HG02759 (cell line): ENCODE data around the gene CYP4A22.
"Not testable (repeated sequence)": the region's sequence is repeated elsewhere in the genome, so short reads cannot be mapped to it uniquely, and the experiment has no call there.

Experiments
- ATAC-seq: cut with Tn5 transposase; IDR thresholded peaks from one replicate; pipeline ENCODE4 v1.9.1; 2021; ENCODE audit warnings: mild to moderate bottlenecking, moderate library complexity; ENCODE audit not compliant: unreplicated experiment

The CYP4A22 gene

GRCh38 chr1:47184822-47185677, 47.8 kb downstream of the CYP4A22 start:
- ATAC-seq, result no peak

GRCh38 chr1:47186267-47187185, 49.3 kb downstream of the CYP4A22 start:
- ATAC-seq, result no peak

- ATAC-seq, result no peak
Observed at GRCh38 chr1:47187231-47187925, 50.1 kb downstream of the CYP4A22 start.

- no peak for ATAC-seq
Observed at GRCh38 chr1:47187926-47188250, 50.6 kb downstream of the CYP4A22 start.

- ATAC-seq, result no peak
Observed at GRCh38 chr1:47188791-47189785, 51.8 kb downstream of the CYP4A22 start.

GRCh38 chr1:47189844-47190508, 52.7 kb downstream of the CYP4A22 start, which contains the start of gene PDZK1IP1:
TSS of gene PDZK1IP1 (minus strand) at chr1:47190036. CDS start at chr1:47189932, 104 bp downstream.
- ATAC-seq, result no peak

- no peak for ATAC-seq
Observed at GRCh38 chr1:47190509-47190855, 53.2 kb downstream of the CYP4A22 start.

GRCh38 chr1:47190857-47191256, 53.6 kb downstream of the CYP4A22 start:
- ATAC-seq, result no peak

GRCh38 chr1:47191940-47192457, 54.8 kb downstream of the CYP4A22 start:
- ATAC-seq, result no peak

- ATAC-seq, result peak; percentile 80
Observed at GRCh38 chr1:47192458-47193384, 55.5 kb downstream of the CYP4A22 start.

- ATAC-seq, result not testable (repeated sequence)
Observed at GRCh38 chr1:47193496-47193895, 56.3 kb downstream of the CYP4A22 start.

GRCh38 chr1:47194311-47194710, 57.1 kb downstream of the CYP4A22 start:
- ATAC-seq, result no peak

- ATAC-seq, result not testable (repeated sequence)
Observed at GRCh38 chr1:47195981-47196380, 58.7 kb downstream of the CYP4A22 start.

GRCh38 chr1:47196622-47197021, 59.4 kb downstream of the CYP4A22 start:
- ATAC-seq, result no peak

- no peak for ATAC-seq
Observed at GRCh38 chr1:47198214-47198613, 61.0 kb downstream of the CYP4A22 start.
